A172 (cell line): ENCODE data around the gene PXMP4. TPM values are rescaled to one million over a fixed set of nuclear protein-coding genes. Genes with fewer than 3 reads are reported as not detected.
A peak's percentile ranks its signal among the peaks of the same experiment; 100 is the strongest.
"Not testable (repeated sequence)": the region's sequence is repeated elsewhere in the genome, so short reads cannot be mapped to it uniquely, and the experiment has no call there.

Source experiments
- DNase-seq: peaks from one replicate; pipeline ENCODE4 v3.0.0-alpha.2; 2015; ENCODE audit warnings: low spot score
- total RNA-seq: library from RNA; depleted of rRNA; stranded (reverse); fragments of >200 nt; shearing (Covaris generic); gene quantifications from 2 replicates; pipeline ENCODE4 v1.2.3, GENCODE V29; 2014; rRNA removed

Gene PXMP4, protein sequence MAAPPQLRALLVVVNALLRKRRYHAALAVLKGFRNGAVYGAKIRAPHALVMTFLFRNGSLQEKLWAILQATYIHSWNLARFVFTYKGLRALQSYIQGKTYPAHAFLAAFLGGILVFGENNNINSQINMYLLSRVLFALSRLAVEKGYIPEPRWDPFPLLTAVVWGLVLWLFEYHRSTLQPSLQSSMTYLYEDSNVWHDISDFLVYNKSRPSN
- 10.2 and 11.2 TPM in 2 replicates for total RNA-seq

GRCh38 chr20:33719989-33720709 is at the start of gene PXMP4:
PXMP4 (minus strand) TSS chr20:33720310; CDS start chr20:33720207, 103 bp downstream.
- DNase-seq = peak; percentile 99

GRCh38 chr20:33769043-33769442 is 48.9 kb upstream of the PXMP4 start:
- DNase-seq = no peak

DNA sequence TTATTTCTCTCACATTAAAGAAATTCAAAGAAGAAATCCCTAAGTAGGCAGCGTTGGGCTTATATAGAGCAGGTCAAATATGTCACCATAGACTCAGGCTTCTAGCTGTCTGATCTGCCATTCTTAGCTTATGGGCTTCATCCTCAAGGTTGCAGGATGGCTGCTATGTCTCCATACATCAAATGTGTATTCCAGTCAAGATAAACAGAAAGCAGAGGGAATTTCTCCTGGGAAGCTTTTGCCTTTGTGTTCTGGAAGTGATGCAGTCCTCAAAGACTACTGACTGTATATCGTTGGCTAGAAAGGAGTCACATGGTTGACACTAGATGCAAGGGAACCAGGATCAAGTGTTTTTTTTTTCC is 47.6 kb upstream of the PXMP4 start:
- no peak for DNase-seq

GRCh38 chr20:33766686-33767085 is 46.6 kb upstream of the PXMP4 start:
- DNase-seq = no peak

DNA sequence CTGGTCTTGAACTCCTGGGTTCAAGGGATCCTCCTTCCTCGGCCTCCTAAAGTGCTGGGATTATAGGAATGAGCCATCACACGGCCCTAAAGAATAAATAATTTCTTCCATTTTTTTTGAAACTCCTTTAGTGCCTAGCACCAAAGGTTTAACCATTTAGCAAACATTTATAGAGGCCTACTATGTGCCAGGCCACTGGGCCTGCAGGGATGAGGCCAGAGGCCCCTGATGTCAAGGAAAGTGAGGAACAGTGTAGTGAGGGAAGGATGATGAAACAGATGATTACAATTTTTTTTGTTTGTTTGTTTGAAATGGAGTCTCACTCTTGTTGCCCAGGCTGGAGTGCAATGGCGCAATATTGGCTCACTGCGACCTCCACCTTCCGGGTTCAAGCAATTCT is 45.5 kb upstream of the PXMP4 start:
- no peak for DNase-seq

DNA sequence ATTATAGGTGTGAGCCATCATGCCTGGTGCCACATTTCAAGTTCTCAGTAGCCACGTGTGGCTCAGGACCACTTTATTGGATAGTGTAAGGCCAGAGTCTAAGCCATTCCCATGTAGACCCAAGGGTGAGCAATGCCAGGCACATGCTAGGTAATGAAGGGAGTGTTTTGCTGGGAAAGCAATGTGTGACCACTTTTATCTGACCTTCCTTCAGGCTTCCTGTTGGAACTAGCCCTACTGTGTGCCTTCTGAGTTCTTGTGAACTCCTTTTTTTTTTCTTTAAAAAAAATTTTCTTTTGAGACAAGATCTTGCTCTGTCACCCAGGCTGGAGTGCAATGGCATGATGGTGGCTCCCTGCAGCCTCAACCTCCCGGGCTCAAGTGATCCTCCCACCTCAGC is 45.0 kb upstream of the PXMP4 start:
- no peak for DNase-seq

DNA sequence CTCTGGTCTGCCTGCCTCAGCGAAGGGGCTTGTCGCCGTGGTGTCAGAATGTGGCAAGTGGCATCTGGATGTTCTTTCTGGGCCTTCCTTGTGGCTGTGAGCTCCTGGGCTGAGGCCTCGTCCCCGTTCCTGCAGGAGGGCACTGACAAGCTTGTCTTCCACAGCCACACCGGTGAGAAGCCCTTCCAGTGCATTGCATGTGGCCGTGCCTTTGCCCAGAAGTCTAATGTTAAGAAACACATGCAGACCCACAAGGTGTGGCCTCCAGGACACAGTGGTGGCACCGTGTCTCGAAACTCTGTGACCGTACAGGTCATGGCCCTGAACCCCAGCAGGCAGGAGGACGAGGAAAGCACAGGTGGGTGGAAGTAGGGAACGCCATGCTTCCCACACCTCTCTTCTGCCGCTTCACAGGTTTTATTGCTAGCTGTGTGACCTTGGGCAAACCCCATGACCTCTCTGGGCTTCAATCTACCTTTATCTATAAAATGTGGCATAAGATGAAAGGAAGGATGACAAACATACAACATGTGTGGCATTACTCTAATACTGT is 41.7 kb upstream of the PXMP4 start:
- no peak for DNase-seq

DNA sequence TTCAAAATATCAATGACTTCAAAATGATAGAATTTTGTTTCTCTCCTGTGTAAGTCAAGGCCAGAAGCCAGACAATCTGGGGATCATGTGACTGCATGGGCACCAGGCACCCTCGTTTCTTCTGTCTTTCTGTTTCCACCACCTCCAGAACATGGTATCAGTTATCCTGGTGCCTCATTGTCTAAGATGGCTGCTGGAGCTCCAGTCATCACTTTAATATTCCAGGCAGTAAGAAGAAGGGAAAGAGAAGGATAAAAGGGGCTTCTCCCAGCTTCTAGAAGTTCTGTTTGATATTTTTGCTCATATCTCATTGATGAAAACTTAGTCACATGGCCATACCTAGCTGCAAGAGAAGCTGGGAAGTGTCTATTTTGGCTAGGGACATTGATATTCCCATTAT is 37.3 kb upstream of the PXMP4 start:
- DNase-seq = no peak

DNA sequence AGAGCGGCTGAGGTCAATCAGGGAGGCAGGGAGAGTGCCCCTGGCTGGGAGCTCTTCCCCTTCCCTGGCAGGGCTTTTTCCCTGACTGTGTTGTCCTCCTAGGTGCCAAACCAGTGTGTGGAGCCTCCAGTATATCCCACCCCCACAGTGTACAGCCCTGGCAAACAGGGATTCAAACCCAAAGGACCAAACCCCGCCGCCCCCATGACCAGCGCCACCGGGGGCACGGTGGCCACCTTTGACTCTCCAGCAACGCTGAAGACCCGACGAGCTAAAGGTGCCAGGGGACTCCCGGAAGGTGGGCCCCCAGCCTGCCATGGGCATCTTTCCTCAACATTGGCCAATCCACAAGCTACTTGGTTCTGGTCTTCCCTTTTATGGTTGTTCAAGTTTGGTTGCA is 36.9 kb upstream of the PXMP4 start:
- DNase-seq = no peak

DNA sequence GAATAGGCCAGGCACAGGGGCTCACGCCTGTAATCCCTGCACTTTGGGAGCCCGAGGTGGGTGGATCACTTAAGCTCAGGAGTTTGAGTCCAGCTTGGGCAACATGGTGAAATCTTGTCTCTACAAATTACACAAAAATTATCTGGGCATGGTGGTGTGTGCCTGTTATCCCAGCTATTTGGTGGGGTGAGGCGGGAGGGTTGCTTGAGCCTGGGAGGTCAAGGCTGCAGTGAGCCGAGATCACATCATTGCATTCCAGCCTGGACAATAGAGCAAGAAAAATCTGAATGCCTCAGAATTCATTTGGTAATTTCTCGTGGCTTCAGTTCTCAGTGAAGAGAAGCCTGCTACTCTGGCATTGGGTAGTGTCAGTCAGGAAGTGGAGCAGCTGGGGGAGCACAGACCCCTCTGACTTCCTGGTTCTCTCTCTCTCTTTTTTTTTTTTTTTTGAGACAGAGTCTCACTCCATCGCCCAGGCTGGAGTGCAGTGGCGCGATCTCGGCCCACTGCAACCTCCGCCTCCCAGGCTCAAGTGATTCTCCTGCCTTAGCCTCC is 35.9 kb upstream of the PXMP4 start:
- not testable (repeated sequence) for DNase-seq

GRCh38 chr20:33753763-33754162 is 33.7 kb upstream of the PXMP4 start:
- DNase-seq = peak; percentile 24

DNA sequence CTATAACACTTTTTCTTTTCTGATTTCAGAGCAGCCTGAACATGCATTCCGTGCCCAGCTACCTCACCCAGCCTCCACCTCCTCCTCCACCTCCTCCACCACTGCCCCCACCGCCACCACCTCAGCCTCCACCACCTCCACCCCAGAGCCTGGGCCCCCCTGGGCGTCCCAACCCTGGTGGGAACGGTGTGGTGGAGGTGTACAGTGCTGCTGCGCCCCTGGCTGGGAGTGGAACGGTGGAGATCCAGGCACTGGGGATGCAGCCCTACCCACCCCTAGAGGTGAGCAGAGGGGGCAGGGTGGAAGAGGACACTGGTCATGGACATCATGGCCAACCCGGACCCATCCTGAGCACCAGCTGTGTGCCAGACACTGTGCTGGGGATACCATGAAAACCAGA is 33.0 kb upstream of the PXMP4 start:
- no peak for DNase-seq

DNA sequence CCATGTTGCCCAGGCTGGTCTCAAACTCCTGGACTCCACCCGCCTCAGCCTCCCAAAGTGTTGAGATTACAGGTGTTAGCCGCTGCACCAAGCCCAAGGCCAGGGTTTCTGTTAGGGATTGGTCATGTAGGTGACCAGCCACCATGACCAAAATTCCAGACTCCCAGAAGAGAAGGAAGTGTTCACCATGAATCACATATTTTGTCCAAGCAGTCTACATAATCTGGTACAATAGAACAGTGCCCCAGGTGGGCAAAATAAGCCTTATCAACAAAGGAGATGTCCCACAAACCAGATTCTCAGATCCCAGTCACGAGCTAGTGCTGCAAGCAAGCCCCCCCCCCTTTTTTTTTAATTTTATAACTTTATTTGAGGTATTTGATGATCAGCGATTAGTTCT is 31.7 kb upstream of the PXMP4 start:
- DNase-seq = no peak

GRCh38 chr20:33746325-33746998 is 26.4 kb upstream of the PXMP4 start:
- no peak for DNase-seq

GRCh38 chr20:33744773-33745385 is 24.8 kb upstream of the PXMP4 start:
- no peak for DNase-seq

GRCh38 chr20:33744181-33744580 is 24.1 kb upstream of the PXMP4 start:
- no peak for DNase-seq

- no peak for DNase-seq
Observed at GRCh38 chr20:33740189-33740588, 20.1 kb upstream of the PXMP4 start.

DNA sequence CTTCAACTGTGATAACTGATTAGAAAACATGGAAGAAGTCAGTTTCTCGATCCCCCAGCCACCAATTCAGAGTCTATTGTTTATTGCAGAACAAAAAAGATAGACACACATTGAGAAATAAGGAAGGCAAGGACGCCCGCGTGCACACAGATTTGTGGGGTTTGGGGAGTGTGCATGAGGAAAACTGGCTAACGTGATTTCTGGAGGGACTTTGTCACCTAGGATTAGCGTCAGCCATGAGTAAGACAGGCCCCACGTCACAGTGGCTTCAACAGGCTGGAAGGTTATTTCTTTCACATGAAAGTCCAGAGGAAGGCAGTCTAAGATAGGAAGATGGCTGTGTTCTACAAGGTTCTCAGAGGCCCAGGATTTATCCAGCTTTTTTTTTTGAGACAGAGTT is 19.4 kb upstream of the PXMP4 start:
- no peak for DNase-seq

DNA sequence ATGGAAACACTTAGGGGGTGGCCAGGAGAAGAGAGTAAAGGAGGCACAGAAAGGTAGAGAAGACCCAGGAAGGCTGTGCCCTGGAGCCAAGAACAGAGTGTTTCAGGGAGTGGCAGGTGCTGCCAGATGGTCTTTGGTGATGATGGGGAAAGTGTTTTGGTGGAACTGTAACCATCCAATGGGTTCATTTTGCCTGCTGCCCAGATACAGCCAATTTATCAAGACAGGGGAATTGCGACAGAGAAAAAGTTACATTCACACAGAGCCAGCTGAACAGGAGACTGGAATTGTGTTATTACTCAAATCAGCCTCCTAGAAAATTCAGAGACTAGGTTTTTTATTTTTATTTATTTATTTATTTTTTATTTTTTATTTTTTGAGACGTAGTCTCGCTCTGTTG is 16.9 kb upstream of the PXMP4 start:
- no peak for DNase-seq

DNA sequence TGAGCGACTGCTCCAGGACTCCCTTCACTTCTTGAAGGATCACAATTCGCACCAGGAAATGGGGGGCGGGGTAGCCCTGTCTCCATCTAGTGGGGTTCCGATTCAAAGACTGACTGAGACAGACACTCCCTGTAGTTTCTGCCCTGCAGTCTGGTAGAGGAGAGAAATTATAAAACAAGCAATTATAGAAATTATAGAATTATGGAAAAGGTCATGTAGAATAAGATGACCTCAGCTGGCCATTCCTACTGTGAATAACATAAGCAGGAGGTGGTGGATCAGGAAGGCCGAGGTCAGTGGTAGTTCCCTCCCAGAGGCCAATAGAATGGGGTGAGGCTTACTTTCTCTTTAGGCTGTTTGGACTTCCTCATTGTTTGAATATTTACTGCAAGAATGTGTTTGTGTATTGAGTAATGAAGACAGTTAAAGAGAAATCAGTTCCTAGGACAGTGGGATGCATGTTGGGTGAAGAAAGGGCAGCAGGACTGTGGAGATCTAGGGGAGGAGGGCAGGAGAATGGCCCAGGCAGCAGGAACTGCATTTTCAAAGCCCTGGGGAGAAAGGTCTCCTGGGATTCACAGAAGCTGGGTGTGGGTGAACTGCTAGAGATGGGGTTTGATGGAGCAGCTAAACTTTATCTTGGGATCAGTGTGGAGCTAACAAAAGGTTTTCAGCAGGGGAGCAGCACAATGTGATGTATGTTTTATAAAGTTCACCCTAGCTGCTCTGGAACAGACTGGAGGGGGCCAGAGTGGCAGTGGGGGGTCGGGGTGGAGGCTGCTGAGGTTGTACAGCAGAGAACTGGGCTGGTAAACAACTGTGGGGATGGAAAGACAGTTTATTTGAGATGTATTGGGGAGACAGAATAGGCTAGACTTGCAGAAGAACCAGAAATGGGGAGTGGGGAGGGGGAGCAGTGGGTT is 13.8 kb upstream of the PXMP4 start:
- peak; percentile 70 for DNase-seq
